ENCODE measurements around the gene NF1.

- no peak for TF ChIP-seq CTCF (conservative IDR thresholded peaks at IDR 0.05; ENCODE audit: low read depth, low read length)
- no peak for TF ChIP-seq EZH2 (IDR thresholded peaks at IDR 0.05; ENCODE audit: low read length, unreplicated experiment)
- TF ChIP-seq EZH2phosphoT487 (IDR thresholded peaks at IDR 0.05; ENCODE audit: borderline replicate concordance, low read length): no peak
These were observed 197.0 kb downstream of the NF1 start for GRCh38 chr17:31291820-31292219.

Data from PC-3 (cell line).